Measurements from ENCODE around the gene C11orf97.

The C11orf97 gene

GRCh38 chr11:94524341-94524740 is 12.1 kb downstream of the C11orf97 start:
- no peak for DNase-seq (ENCODE audit: extremely low read depth in 1 of 2, low read depth in 1 of 2)

GRCh38 chr11:94525546-94526324 is 13.5 kb downstream of the C11orf97 start:
- no peak for DNase-seq (ENCODE audit: extremely low read depth in 1 of 2, low read depth in 1 of 2)

- no peak for DNase-seq (ENCODE audit: extremely low read depth in 1 of 2, low read depth in 1 of 2)
These were observed 14.6 kb downstream of the C11orf97 start for GRCh38 chr11:94526645-94527438.

- DNase-seq (ENCODE audit: extremely low read depth in 1 of 2, low read depth in 1 of 2) = no peak
These were observed 16.3 kb downstream of the C11orf97 start for GRCh38 chr11:94528551-94528950.

- no peak for DNase-seq (ENCODE audit: extremely low read depth in 1 of 2, low read depth in 1 of 2)
These were observed 19.9 kb downstream of the C11orf97 start for GRCh38 chr11:94532211-94532610.

- no peak for DNase-seq (ENCODE audit: extremely low read depth in 1 of 2, low read depth in 1 of 2)
These were observed 20.9 kb downstream of the C11orf97 start for GRCh38 chr11:94533206-94533605.

GRCh38 chr11:94533696-94534630 is 21.7 kb downstream of the C11orf97 start:
- no peak for DNase-seq (ENCODE audit: extremely low read depth in 1 of 2, low read depth in 1 of 2)

- DNase-seq (ENCODE audit: extremely low read depth in 1 of 2, low read depth in 1 of 2) = no peak
These were observed 24.1 kb downstream of the C11orf97 start for GRCh38 chr11:94536386-94536785.

GRCh38 chr11:94537031-94537600 is 24.9 kb downstream of the C11orf97 start:
- no peak for DNase-seq (ENCODE audit: extremely low read depth in 1 of 2, low read depth in 1 of 2)

GRCh38 chr11:94539420-94539819 is 27.2 kb downstream of the C11orf97 start:
- DNase-seq (ENCODE audit: extremely low read depth in 1 of 2, low read depth in 1 of 2) = no peak

- DNase-seq (ENCODE audit: extremely low read depth in 1 of 2, low read depth in 1 of 2) = peak; percentile 63 to 71
These were observed 31.7 kb downstream of the C11orf97 start, which contains the start of gene FUT4 for GRCh38 chr11:94543695-94544645. Gene FUT4, plus strand, starts transcription at chr11:94543921. Its CDS starts 213 bp downstream, at chr11:94544134.

GRCh38 chr11:94544646-94545263 is 32.5 kb downstream of the C11orf97 start:
- peak in 1 of 2 donors; percentile 8 for DNase-seq (ENCODE audit: extremely low read depth in 1 of 2, low read depth in 1 of 2)

- DNase-seq (ENCODE audit: extremely low read depth in 1 of 2, low read depth in 1 of 2) = no peak
These were observed 33.3 kb downstream of the C11orf97 start for GRCh38 chr11:94545264-94546161.

- no peak for DNase-seq (ENCODE audit: extremely low read depth in 1 of 2, low read depth in 1 of 2)
These were observed 33.9 kb downstream of the C11orf97 start for GRCh38 chr11:94546162-94546470.

- no peak for DNase-seq (ENCODE audit: extremely low read depth in 1 of 2, low read depth in 1 of 2)
These were observed 34.6 kb downstream of the C11orf97 start for GRCh38 chr11:94546886-94547285.

- DNase-seq (ENCODE audit: extremely low read depth in 1 of 2, low read depth in 1 of 2) = no peak
These were observed 36.9 kb downstream of the C11orf97 start for GRCh38 chr11:94549146-94549545.

GRCh38 chr11:94550513-94550912 is 38.3 kb downstream of the C11orf97 start:
- no peak for DNase-seq (ENCODE audit: extremely low read depth in 1 of 2, low read depth in 1 of 2)

GRCh38 chr11:94553938-94554337 is 41.7 kb downstream of the C11orf97 start:
- no peak for DNase-seq (ENCODE audit: extremely low read depth in 1 of 2, low read depth in 1 of 2)

All from stimulated activated CD8-positive, alpha-beta memory T cell treated with anti-CD3 and anti-CD28 coated beads, Interleukin-7, amount 100 ng/mL, for 48 hours (primary cell).